H1 (cell line): ENCODE measurements around the gene DOCK1. TPM values are rescaled to one million over a fixed set of nuclear protein-coding genes. Genes with fewer than 3 reads are reported as not detected.

Source experiments
- CTCF ChIA-PET: fragments of 300-600 bp; sonication (Branson Sonifier 250); formaldehyde crosslinking; loops from one replicate; lab custom pipeline; 2021; ENCODE audit not compliant: partially characterized antibody; lab: Charles Lee
- POLR2A ChIA-PET: fragments of 300-600 bp; sonication (Branson Sonifier 250); formaldehyde crosslinking; loops from one replicate; lab custom pipeline; 2021; ENCODE audit warnings: inconsistent platforms; ENCODE audit not compliant: partially characterized antibody; lab: Charles Lee
- DNase-seq, 2 experiments: peaks; one replicate each; pipeline versions ENCODE4 v3.0.0 to v3.0.0-alpha.2; 2010 to 2022; ENCODE audit warnings: low spot score in 2 of 2, low read depth in 1 of 2, mixed read lengths in 1 of 2
- FAIRE-seq: peaks from 2 replicates; lab custom pipeline; 2011; peaks lifted over from hg19 to GRCh38; lab: Jason Lieb, UNC
- H2AFZ ChIP-seq: 2 replicates; pipeline ENCODE4 v1.8.1; 2012; ENCODE audit warnings: low read length, inconsistent platforms
- H2AK5ac ChIP-seq: 2 replicates; pipeline ENCODE4 v1.6.1; 2013; ENCODE audit warnings: low read depth, low read length
- H2BK120ac ChIP-seq: replicated peaks from 2 replicates; pipeline ENCODE3; 2013; ENCODE audit warnings: low read depth, low read length, inconsistent platforms
- H2BK12ac ChIP-seq: 2 replicates; pipeline ENCODE4 v1.6.1; 2013; ENCODE audit warnings: low read depth, low read length
- H2BK15ac ChIP-seq: 2 replicates; pipeline ENCODE4 v1.6.1; 2013; ENCODE audit warnings: low read length
- H2BK20ac ChIP-seq: 2 replicates; pipeline ENCODE4 v1.6.1; 2013; ENCODE audit warnings: low read length
- H2BK5ac ChIP-seq: 2 replicates; pipeline ENCODE4 v1.6.1; 2013; ENCODE audit warnings: low read depth, low read length
- H3K14ac ChIP-seq: 2 replicates; pipeline ENCODE4 v1.6.1; 2013; ENCODE audit warnings: inconsistent platforms; ENCODE audit not compliant: insufficient read length
- H3K18ac ChIP-seq: 2 replicates; pipeline ENCODE4 v1.6.1; 2013; ENCODE audit warnings: low read length; ENCODE audit errors: extremely low read depth
- H3K23ac ChIP-seq: 2 replicates; pipeline ENCODE4 v1.6.1; 2013; ENCODE audit warnings: inconsistent platforms; ENCODE audit not compliant: insufficient read length
- H3K23me2 ChIP-seq: 2 replicates; pipeline ENCODE4 v1.6.1; 2013; ENCODE audit warnings: low read depth, low read length
- H3K27ac ChIP-seq: 2 replicates; pipeline ENCODE4 v1.6.1; 2011; ENCODE audit warnings: low read depth, low read length, inconsistent platforms
- H3K27me3 ChIP-seq, 4 experiments: replicated peaks in 1 of 4; 1 replicate in 1 of 4; 2 replicates in 3 of 4; pipeline versions ENCODE4 v1.6.1 to v1.8.1; 2011 to 2013; ENCODE audit warnings: low read length in 3 of 4, mild to moderate bottlenecking in 3 of 4, inconsistent platforms in 2 of 4, mixed read lengths in 2 of 4, moderate library complexity in 1 of 4; ENCODE audit not compliant: control insufficient read depth in 3 of 4, insufficient read depth in 3 of 4; ENCODE audit errors: extremely low read depth in 1 of 4
- H3K36me3 ChIP-seq, 4 experiments: 2 replicates each; pipeline versions ENCODE4 v1.6.1 to v1.8.1; 2011 to 2013; ENCODE audit warnings: mild to moderate bottlenecking in 4 of 4, low read length in 3 of 4, moderate library complexity in 2 of 4, control low read depth in 1 of 4, inconsistent platforms in 1 of 4; ENCODE audit not compliant: insufficient read depth in 4 of 4, control insufficient read depth in 2 of 4
- H3K4ac ChIP-seq: replicated peaks from 2 replicates; pipeline ENCODE3; 2013; ENCODE audit warnings: low read length, low read depth, mixed read lengths, inconsistent platforms; ENCODE audit not compliant: insufficient read length
- H3K4me1 ChIP-seq, 4 experiments: replicated peaks in 1 of 4; 1 replicate in 1 of 4; 2 replicates in 3 of 4; pipeline versions ENCODE4 v1.6.1 to v1.8.1; 2011 to 2013; ENCODE audit warnings: low read length in 3 of 4, inconsistent platforms in 2 of 4, mixed read lengths in 1 of 4; ENCODE audit not compliant: insufficient read depth in 4 of 4, control insufficient read depth in 3 of 4
- H3K4me2 ChIP-seq, 2 experiments: 2 replicates each; pipeline versions ENCODE4 v1.6.1 to v1.8.1; 2011 to 2013; ENCODE audit warnings: low read depth in 2 of 2, low read length in 2 of 2, control low read depth in 1 of 2, inconsistent platforms in 1 of 2, mild to moderate bottlenecking in 1 of 2; ENCODE audit not compliant: insufficient read depth in 1 of 2
- H3K4me3 ChIP-seq, 4 experiments: fragments of 200-600, 300-600 bp in 1 of 4; sonication (generic), shearing (Covaris generic), sonication (Bioruptor Twin) in 1 of 4; 2 replicates each; pipeline versions ENCODE4 v1.5.1 to v1.8.1; 2011 to 2016; ENCODE audit warnings: low read length in 4 of 4, low read depth in 3 of 4, control low read depth in 2 of 4, inconsistent platforms in 2 of 4, mild to moderate bottlenecking in 2 of 4, mixed read lengths in 1 of 4, moderate library complexity in 1 of 4; ENCODE audit not compliant: insufficient read depth in 2 of 4; ENCODE audit errors: extremely low read depth in 1 of 4
- H3K56ac ChIP-seq: replicated peaks from 2 replicates; pipeline ENCODE3; 2013; ENCODE audit warnings: low read depth, mild to moderate bottlenecking, mixed read lengths, low read length, inconsistent platforms; ENCODE audit not compliant: insufficient read length
- H3K79me1 ChIP-seq: 2 replicates; pipeline ENCODE4 v1.6.1; 2013; ENCODE audit warnings: low read depth, low read length, control low read depth
- H3K79me2 ChIP-seq, 2 experiments: 2 replicates each; pipeline versions ENCODE4 v1.6.1 to v1.8.1; 2012 to 2013; ENCODE audit warnings: low read length in 2 of 2, mild to moderate bottlenecking in 2 of 2, inconsistent platforms in 1 of 2; ENCODE audit not compliant: insufficient read depth in 2 of 2, control insufficient read depth in 1 of 2
- H3K9ac ChIP-seq, 4 experiments: replicated peaks in 1 of 4; 1 replicate in 1 of 4; 2 replicates in 3 of 4; pipeline versions ENCODE4 v1.6.1 to v1.8.1; 2011 to 2013; ENCODE audit warnings: low read depth in 3 of 4, low read length in 3 of 4, control low read depth in 2 of 4, mild to moderate bottlenecking in 2 of 4, moderate library complexity in 2 of 4, inconsistent platforms in 1 of 4; ENCODE audit errors: extremely low read depth in 1 of 4
- H3K9me3 ChIP-seq, 2 experiments: 2 replicates each; pipeline versions ENCODE4 v1.6.1 to v1.8.1; 2012 to 2013; ENCODE audit warnings: mild to moderate bottlenecking in 2 of 2, moderate library complexity in 2 of 2, control low read depth in 1 of 2, inconsistent platforms in 1 of 2, low read depth in 1 of 2, low read length in 1 of 2, mixed read lengths in 1 of 2; ENCODE audit not compliant: insufficient read depth in 2 of 2
- H4K20me1 ChIP-seq, 2 experiments: replicated peaks in 1 of 2; 2 replicates each; pipeline versions ENCODE3 to v1.8.1; 2011 to 2013; ENCODE audit warnings: inconsistent platforms in 2 of 2, low read length in 2 of 2, mild to moderate bottlenecking in 1 of 2; ENCODE audit not compliant: insufficient read depth in 2 of 2, control insufficient read depth in 1 of 2
- H4K5ac ChIP-seq: 2 replicates; pipeline ENCODE4 v1.6.1; 2013; ENCODE audit warnings: low read length, low read depth, mixed read lengths, inconsistent platforms; ENCODE audit not compliant: insufficient read length
- H4K8ac ChIP-seq: 2 replicates; pipeline ENCODE4 v1.8.0; 2013; ENCODE audit warnings: mild to moderate bottlenecking, moderate library complexity, low read length, inconsistent platforms; ENCODE audit not compliant: insufficient read depth; ENCODE audit errors: extremely low read depth
- H4K91ac ChIP-seq: replicated peaks from 2 replicates; pipeline ENCODE3; 2013; ENCODE audit warnings: low read length, mixed read lengths, inconsistent platforms; ENCODE audit not compliant: insufficient read length
- CHD1 ChIP-seq: IDR thresholded peaks from 2 replicates; pipeline ENCODE4 v1.6.1; 2012; ENCODE audit warnings: low read depth, low read length, improper control_type of control experiment
- HDAC2 ChIP-seq, 2 experiments: fragments of 300-600 bp in 1 of 2; sonication (generic) in 1 of 2; IDR thresholded peaks; 2 replicates each; pipeline ENCODE4 v1.6.1; 2011 to 2012; ENCODE audit warnings: low read depth in 2 of 2, low read length in 2 of 2, mild to moderate bottlenecking in 2 of 2, moderate library complexity in 2 of 2, borderline replicate concordance in 1 of 2, inconsistent platforms in 1 of 2
- JUND ChIP-seq: IDR thresholded peaks from 2 replicates; pipeline ENCODE4 v1.6.1; 2011; ENCODE audit warnings: mild to moderate bottlenecking, improper control_type of control experiment, low read length
- KDM5A ChIP-seq: fragments of 200-600 bp; IDR thresholded peaks from 2 replicates; pipeline ENCODE4 v1.7.1; 2012; ENCODE audit warnings: mild to moderate bottlenecking, low read length, inconsistent platforms, mixed read lengths
- POLR2AphosphoS5 ChIP-seq: IDR thresholded peaks from 2 replicates; pipeline ENCODE4 v1.6.1; 2011; ENCODE audit warnings: low read depth, low read length
- RAD21 ChIP-seq, 2 experiments: IDR thresholded peaks in 1 of 2; conservative IDR thresholded peaks in 1 of 2; 2 replicates each; pipeline ENCODE4 v1.6.1; 2011; ENCODE audit warnings: low read depth in 2 of 2, low read length in 2 of 2, improper control_type of control experiment in 1 of 2, inconsistent platforms in 1 of 2, mild to moderate bottlenecking in 1 of 2, moderate library complexity in 1 of 2
- RFX5 ChIP-seq: IDR thresholded peaks from 2 replicates; pipeline ENCODE4 v1.6.1; 2011; ENCODE audit warnings: low read depth, low read length, improper control_type of control experiment, borderline replicate concordance
- SAP30 ChIP-seq: fragments of 300-600 bp; sonication (generic); IDR thresholded peaks from 2 replicates; pipeline ENCODE4 v1.7.1; 2012; ENCODE audit warnings: low read length, moderate library complexity, mild to moderate bottlenecking, inconsistent platforms; ENCODE audit not compliant: insufficient read depth, insufficient replicate concordance
- SIN3A ChIP-seq, 2 experiments: IDR thresholded peaks in 1 of 2; conservative IDR thresholded peaks in 1 of 2; 2 replicates each; pipeline ENCODE4 v1.6.1; 2011 to 2012; ENCODE audit warnings: low read length in 2 of 2, improper control_type of control experiment in 1 of 2, low read depth in 1 of 2, mild to moderate bottlenecking in 1 of 2
- SIRT6 ChIP-seq: IDR thresholded peaks from one replicate; pipeline ENCODE4 v1.7.1; 2012; ENCODE audit warnings: low read length, inconsistent platforms
- WGBS, 2 experiments: shearing (Covaris generic) in 1 of 2; methylation state at CpG; one replicate each; pipeline versions ENCODE4 v1.1.6 to v1.1.7; 2013 to 2015; ENCODE audit warnings: low lambda C conversion rate in 2 of 2, mixed read lengths in 2 of 2, inconsistent platforms in 1 of 2, low coverage in 1 of 2, missing lambda C conversion rate in 1 of 2; ENCODE audit not compliant: insufficient replicate concordance in 2 of 2, insufficient coverage in 1 of 2, insufficient read length in 1 of 2; ENCODE audit errors: extremely low coverage in 1 of 2, missing lambda C conversion rate in 1 of 2; 5-methylcytosine and 5-hydroxymethylcytosine counted together
- polyA plus RNA-seq, 7 experiments: library from polyadenylated mRNA; depleted of rRNA in 3 of 7; stranded (reverse) in 5 of 7; unstranded in 2 of 7; fragments of >200 nt in 5 of 7; fragments of 200-250 nt in 2 of 7; gene quantifications; 1 replicate in 5 of 7; 2 replicates in 1 of 7; 4 replicates in 1 of 7; pipeline versions ENCODE4 v1.2.1 to v1.2.3, GENCODE V29; 2011 to 2013; ENCODE audit warnings: missing spikeins in 2 of 7, mixed read lengths in 2 of 7
- total RNA-seq: library from RNA; stranded (reverse); fragmentation: NEBNext Ultra II Directional; extraction: Animal tissue kit (Norgen Biotek cat#: 25700); gene quantifications from 2 replicates; pipeline ENCODE4 v1.2.1, GENCODE V29; 2021
- TF ChIP-seq, protein P1 (sequence below), 3 experiments: IDR thresholded peaks; 1 replicate in 2 of 3; 2 replicates in 1 of 3; pipeline versions ENCODE4 v1.5.1 to v1.6.1; 2011; ENCODE audit warnings: low read length in 3 of 3, mild to moderate bottlenecking in 3 of 3, inconsistent platforms in 2 of 3, low read depth in 1 of 3, moderate library complexity in 1 of 3; ENCODE audit not compliant: insufficient read depth in 1 of 3; ENCODE audit errors: control extremely low read depth in 1 of 3

DOCK1 gene
- total and polyA plus RNA-seq, 2 of the 8 experiments (the other 6 are each of a cell fraction or from before 2014, with no cell fraction given), result 11.6 to 53.0 TPM

DNA sequence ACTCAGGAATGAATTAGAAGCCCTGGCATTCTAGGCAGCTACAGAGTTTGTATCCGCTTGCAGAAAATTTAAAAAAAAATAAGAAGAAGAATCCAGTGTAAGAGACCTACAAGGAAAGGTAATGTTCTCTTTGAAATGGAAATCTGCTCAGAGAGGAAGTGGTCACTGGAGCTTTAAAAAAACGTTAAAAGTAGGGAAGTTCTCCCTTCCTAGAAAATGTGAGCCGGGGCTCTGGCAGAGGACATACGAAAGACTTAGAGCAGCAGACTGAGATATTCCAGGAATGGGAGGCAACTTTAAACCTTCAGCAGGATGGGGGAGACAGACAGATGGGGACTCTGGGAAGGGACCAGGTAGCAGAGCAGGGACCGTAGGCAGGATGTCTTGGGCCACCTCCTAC, 494.4 kb downstream of the DOCK1 start:
- H3K79me2 ChIP-seq, result no peaks in the 10 kb centered on the region
- H3K9me3 ChIP-seq, result no peaks in the 10 kb centered on the region
- POLR2A ChIA-PET, result no interaction called here
- no peak for FAIRE-seq
- no peak overlapping the region for H3K27ac ChIP-seq
- H2BK15ac ChIP-seq, result no peak overlapping the region
- no peaks in the 10 kb centered on the region for H3K23me2 ChIP-seq
- no peak for DNase-seq
- H3K4me3 ChIP-seq, result no peak overlapping the region
- no peak overlapping the region for H3K23ac ChIP-seq
- no peak overlapping the region for H3K4ac ChIP-seq
- H3K18ac ChIP-seq, result no peak overlapping the region
- no peak overlapping the region for H3K9ac ChIP-seq
- H4K8ac ChIP-seq, result no peak overlapping the region
- no peaks in the 10 kb centered on the region for H3K79me1 ChIP-seq
- H2BK5ac ChIP-seq, result no peak overlapping the region
- H4K91ac ChIP-seq, result no peak overlapping the region
- H3K4me2 ChIP-seq, result no peak overlapping the region; a peak in 1 of 4 replicates
- H4K20me1 ChIP-seq, result no peaks in the 10 kb centered on the region
- H2AK5ac ChIP-seq, result no peak overlapping the region
- no peaks in the 10 kb centered on the region; a peak in 1 of 7 replicates for H3K4me1 ChIP-seq
- no peak overlapping the region for H3K56ac ChIP-seq
- H2BK12ac ChIP-seq, result no peak overlapping the region
- H3K27me3 ChIP-seq, result no peaks in the 10 kb centered on the region; a peak in 1 of 7 replicates
- H4K5ac ChIP-seq, result no peak overlapping the region
- 73% methylated on average over 5 of the region's 5 CpGs; no CpG with 5 or more reads in 1 of the 2 experiments for WGBS, 2 experiments
- H3K36me3 ChIP-seq, result no peaks in the 10 kb centered on the region
- no peak for TF ChIP-seq POLR2AphosphoS5
- TF ChIP-seq SAP30, result no peak
- TF ChIP-seq, protein P1, sequence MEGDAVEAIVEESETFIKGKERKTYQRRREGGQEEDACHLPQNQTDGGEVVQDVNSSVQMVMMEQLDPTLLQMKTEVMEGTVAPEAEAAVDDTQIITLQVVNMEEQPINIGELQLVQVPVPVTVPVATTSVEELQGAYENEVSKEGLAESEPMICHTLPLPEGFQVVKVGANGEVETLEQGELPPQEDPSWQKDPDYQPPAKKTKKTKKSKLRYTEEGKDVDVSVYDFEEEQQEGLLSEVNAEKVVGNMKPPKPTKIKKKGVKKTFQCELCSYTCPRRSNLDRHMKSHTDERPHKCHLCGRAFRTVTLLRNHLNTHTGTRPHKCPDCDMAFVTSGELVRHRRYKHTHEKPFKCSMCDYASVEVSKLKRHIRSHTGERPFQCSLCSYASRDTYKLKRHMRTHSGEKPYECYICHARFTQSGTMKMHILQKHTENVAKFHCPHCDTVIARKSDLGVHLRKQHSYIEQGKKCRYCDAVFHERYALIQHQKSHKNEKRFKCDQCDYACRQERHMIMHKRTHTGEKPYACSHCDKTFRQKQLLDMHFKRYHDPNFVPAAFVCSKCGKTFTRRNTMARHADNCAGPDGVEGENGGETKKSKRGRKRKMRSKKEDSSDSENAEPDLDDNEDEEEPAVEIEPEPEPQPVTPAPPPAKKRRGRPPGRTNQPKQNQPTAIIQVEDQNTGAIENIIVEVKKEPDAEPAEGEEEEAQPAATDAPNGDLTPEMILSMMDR (IDR thresholded peaks at IDR 0.05; ENCODE audit: control extremely low read depth in 1 of 3, insufficient read depth in 1 of 3, low read depth in 1 of 3, low read length in 3 of 3), result no peak
- TF ChIP-seq HDAC2 (IDR thresholded peaks at IDR 0.05; ENCODE audit: borderline replicate concordance in 1 of 2, low read depth in 2 of 2, low read length in 2 of 2), result no peak
- no peak for TF ChIP-seq CHD1
- no peak for TF ChIP-seq RFX5
- TF ChIP-seq RAD21 (IDR thresholded peaks at IDR 0.05 in 1 of 2, conservative IDR thresholded peaks at IDR 0.05 in 1 of 2; ENCODE audit: low read depth in 2 of 2, low read length in 2 of 2), result no peak
- no peak for TF ChIP-seq JUND
- TF ChIP-seq SIRT6, result no peak
- TF ChIP-seq SIN3A (conservative IDR thresholded peaks at IDR 0.05 in 1 of 2, IDR thresholded peaks at IDR 0.05 in 1 of 2; ENCODE audit: low read depth in 1 of 2, low read length in 2 of 2), result no peak
- no peak for TF ChIP-seq KDM5A
- TF ChIP-seq, all 59 proteins: peak for 0
- Histone ChIP-seq H2BK20ac (no peak overlapping the region), H2BK120ac (no peak overlapping the region), H2AFZ (no peak overlapping the region), H3K14ac (no peak overlapping the region)
- CTCF ChIA-PET, result interaction anchor here (1.3 kb wide), 1 partner anchor 156 kb away, joined by 3 read pairs; no protein-coding TSS in a partner anchor
